ENCODE results near the gene HSBP1L1. TPM values are rescaled to one million over a fixed set of nuclear protein-coding genes. Genes with fewer than 3 reads are reported as not detected.
"Not testable (repeated sequence)": the region's sequence is repeated elsewhere in the genome, so short reads cannot be mapped to it uniquely, and the experiment has no call there.

HSBP1L1 gene
- total RNA-seq, 1 donor from 2014 or later = 44.7 TPM

DNA sequence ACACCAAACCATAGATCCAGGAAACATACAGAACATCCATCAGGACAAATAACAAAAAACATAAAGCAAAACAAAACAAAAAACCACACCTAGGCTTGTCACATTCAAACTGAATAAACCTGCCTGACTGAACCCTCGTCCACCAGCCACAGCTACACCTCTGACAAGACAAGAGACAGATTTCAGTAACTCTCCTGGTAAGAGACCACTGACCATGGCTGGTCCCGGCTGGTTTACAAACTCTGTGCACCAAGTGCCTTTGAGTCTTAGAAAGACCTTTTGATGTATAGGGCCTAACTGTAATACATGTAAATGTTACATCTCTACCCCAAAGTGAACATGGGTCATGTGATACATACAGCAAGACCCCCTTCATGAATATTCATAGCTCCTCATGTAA, 8.2 kb upstream of the HSBP1L1 start:
- no peak for DNase-seq (ENCODE audit: low read depth)
- H3K4me3 ChIP-seq (ENCODE audit: low read depth, low read length) = no peak overlapping the region
- no peak for TF ChIP-seq CTCF (conservative IDR thresholded peaks at IDR 0.05; ENCODE audit: low read depth, low read length)

DNA sequence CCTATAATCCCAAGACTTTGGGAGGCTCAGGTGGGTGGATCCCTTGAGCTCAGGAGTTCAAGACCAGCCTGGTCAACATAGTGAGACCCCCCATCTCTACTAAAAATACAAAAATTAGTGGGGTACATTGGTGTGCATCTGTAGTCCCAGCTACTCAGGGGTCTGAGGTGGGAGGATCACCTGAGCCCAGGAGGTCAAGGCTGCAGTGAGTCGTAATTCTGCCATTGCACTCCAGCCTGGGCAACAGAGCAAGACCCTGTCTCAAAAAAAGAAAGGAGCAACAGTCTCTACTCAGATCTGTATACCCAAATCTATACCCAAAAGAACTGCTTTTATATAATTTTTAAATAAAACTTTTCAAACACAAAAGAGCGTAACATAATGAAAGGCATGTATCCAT, 5.5 kb upstream of the HSBP1L1 start:
- H3K4me3 ChIP-seq (ENCODE audit: low read depth, low read length) = no peak overlapping the region
- TF ChIP-seq CTCF (conservative IDR thresholded peaks at IDR 0.05; ENCODE audit: low read depth, low read length) = no peak
- DNase-seq (ENCODE audit: low read depth) = no peak

GRCh38 chr18:79960161-79960801, 4.2 kb upstream of the HSBP1L1 start:
- not testable (repeated sequence) for H3K4me3 ChIP-seq (ENCODE audit: low read depth, low read length); DNase-seq (ENCODE audit: low read depth)

DNA sequence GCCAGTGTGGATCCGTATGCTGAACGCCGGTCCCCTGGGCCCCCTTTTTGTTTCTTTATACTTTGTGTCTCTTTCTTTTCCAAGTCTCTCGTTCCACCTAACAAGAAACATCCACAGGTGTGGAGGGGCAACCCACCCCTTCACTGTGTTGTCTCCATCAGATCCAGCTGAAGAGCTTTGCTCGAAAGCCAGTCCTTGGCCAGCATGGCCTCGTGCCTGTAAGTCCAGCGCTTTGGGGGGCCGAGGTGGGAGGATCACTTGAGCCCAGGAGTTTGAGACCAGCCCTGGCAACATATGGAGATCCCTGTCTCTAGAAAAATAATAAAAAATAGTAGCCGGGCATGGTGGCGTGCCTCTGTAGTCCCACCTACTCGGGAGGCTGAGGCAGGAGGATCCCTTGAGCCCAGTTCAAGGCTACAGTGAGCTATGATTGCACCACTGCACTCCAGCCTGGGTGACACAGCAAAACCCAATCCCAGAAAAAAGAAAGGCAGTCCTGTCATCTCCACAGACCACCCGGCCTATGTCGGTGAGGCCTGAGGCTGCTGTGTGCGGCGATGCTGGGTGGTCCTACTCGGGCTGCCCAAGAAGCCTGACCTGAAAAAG, 3.4 kb upstream of the HSBP1L1 start:
- no peak for TF ChIP-seq CTCF (conservative IDR thresholded peaks at IDR 0.05; ENCODE audit: low read depth, low read length)
- no peak overlapping the region for H3K4me3 ChIP-seq (ENCODE audit: low read depth, low read length)
- DNase-seq (ENCODE audit: low read depth) = no peak

GRCh38 chr18:79961527-79962291, 2.7 kb upstream of the HSBP1L1 start:
- no peak for DNase-seq (ENCODE audit: low read depth)
- no peak overlapping the region for H3K4me3 ChIP-seq (ENCODE audit: low read depth, low read length)
- no peak for TF ChIP-seq CTCF (conservative IDR thresholded peaks at IDR 0.05; ENCODE audit: low read depth, low read length)

DNA sequence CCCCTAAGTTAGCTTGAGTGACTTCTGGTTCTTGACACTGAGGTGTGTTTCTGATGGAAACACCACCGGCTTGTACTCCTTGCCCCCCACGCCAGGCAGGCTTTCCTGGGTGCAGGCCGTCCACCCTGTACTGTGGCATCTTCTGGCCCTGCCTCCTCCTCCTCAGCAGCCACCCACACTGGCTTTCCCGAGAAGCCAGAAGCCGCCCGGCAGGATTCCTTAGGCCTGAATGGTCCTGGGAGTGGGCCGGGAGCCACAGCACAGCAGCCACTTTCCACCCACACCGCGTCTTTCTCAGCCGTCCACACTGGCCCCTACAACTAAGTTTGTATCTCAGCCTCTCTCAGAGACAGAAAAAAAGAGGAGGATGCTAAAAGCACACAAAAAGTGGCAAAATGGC, 2.1 kb upstream of the HSBP1L1 start:
- H3K4me3 ChIP-seq (ENCODE audit: low read depth, low read length) = no peak overlapping the region
- no peak for DNase-seq (ENCODE audit: low read depth)
- no peak for TF ChIP-seq CTCF (conservative IDR thresholded peaks at IDR 0.05; ENCODE audit: low read depth, low read length)

DNA sequence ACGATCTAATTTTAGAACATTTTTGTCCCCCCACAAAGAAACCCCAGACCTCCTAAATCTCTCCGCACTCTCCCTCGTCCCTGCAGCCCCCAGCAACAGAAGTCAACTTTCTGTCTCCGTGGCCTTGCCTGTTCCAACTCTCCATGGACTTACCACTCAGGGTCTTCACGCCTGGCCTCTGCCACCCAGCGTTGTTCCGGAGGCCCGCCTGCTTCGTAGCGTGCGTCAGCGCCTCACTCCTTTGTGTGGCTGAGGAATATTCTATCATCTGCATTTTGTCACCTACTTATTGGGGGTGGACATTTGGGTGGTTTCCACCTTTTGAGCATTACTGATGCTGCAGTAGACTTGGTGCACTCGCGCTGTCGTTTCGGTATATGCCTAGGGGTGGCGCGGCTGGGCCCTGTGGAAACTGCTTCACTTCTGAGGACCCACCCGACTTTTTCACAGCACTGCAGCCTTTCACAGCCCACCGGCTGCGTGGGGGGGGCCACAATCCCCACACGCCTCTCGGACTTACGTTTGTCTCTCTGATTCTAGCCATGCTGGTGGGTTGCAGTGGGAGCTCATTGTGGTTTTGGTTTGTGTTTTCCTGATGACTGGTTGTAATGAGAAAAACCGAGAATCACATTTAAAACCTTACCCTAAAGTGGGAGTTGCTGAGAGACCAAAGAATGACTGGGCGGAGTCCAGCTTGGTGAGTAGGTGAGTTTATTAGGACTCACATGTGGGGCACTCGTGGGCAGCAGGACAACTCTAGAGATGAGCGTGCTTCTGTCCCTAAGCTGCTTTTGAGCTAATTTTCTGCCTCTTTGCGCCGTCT, 1.4 kb upstream of the HSBP1L1 start:
- H3K4me3 ChIP-seq (ENCODE audit: low read depth, low read length) = no peak overlapping the region
- no peak for TF ChIP-seq CTCF (conservative IDR thresholded peaks at IDR 0.05; ENCODE audit: low read depth, low read length)
- no peak for DNase-seq (ENCODE audit: low read depth)
